DND-41 (cell line): ENCODE results near the gene TRMT10B.
"Not testable (repeated sequence)": the region's sequence is repeated elsewhere in the genome, so short reads cannot be mapped to it uniquely, and the experiment has no call there.

ENCODE experiments used
- ATAC-seq: fragments of 200-7000 bp; cut with Tn5 transposase; 3 replicates; pipeline ENCODE4 v1.9.1; 2021; ENCODE audit warnings: low read depth; ENCODE audit not compliant: insufficient read depth
- DNase-seq: peaks from one replicate; pipeline ENCODE4 v3.0.0-alpha.2; 2020
- H2AFZ ChIP-seq: 2 replicates; pipeline ENCODE4 v1.6.0; 2012; ENCODE audit warnings: low read depth, low read length
- H3K27ac ChIP-seq: 2 replicates; pipeline ENCODE4 v1.5.1; 2012; ENCODE audit warnings: low read length, inconsistent platforms
- H3K27me3 ChIP-seq: fragments of 200-600 bp; sonication (generic); 2 replicates; pipeline ENCODE4 v1.6.0; 2012; ENCODE audit warnings: low read length, mild to moderate bottlenecking, inconsistent platforms; ENCODE audit not compliant: insufficient read depth, poor library complexity
- H3K36me3 ChIP-seq: 2 replicates; pipeline ENCODE4 v1.5.1; 2012; ENCODE audit warnings: low read length, inconsistent platforms; ENCODE audit not compliant: insufficient read depth
- H3K4me1 ChIP-seq: 2 replicates; pipeline ENCODE4 v1.5.1; 2012; ENCODE audit warnings: mild to moderate bottlenecking, low read length; ENCODE audit not compliant: insufficient read depth
- H3K4me2 ChIP-seq: 2 replicates; pipeline ENCODE4 v1.6.0; 2012; ENCODE audit warnings: mild to moderate bottlenecking, moderate library complexity, low read length, inconsistent platforms; ENCODE audit not compliant: insufficient read depth
- H3K4me3 ChIP-seq, 2 experiments: fragments of 200-600 bp in 1 of 2; shearing (Covaris generic) in 1 of 2; 2 replicates each; pipeline ENCODE4 v1.5.1; 2012 to 2016; ENCODE audit warnings: inconsistent platforms in 2 of 2, low read length in 2 of 2, mild to moderate bottlenecking in 2 of 2, low read depth in 1 of 2, moderate library complexity in 1 of 2
- H3K79me2 ChIP-seq: 2 replicates; pipeline ENCODE4 v1.6.0; 2012; ENCODE audit warnings: low read length, inconsistent platforms; ENCODE audit not compliant: insufficient read depth
- H3K9ac ChIP-seq: 2 replicates; pipeline ENCODE4 v1.6.0; 2012; ENCODE audit warnings: low read depth, mild to moderate bottlenecking, inconsistent platforms, low read length, moderate library complexity
- H3K9me3 ChIP-seq: 2 replicates; pipeline ENCODE4 v1.5.1; 2012; ENCODE audit warnings: low read length, moderate library complexity, mild to moderate bottlenecking, inconsistent platforms; ENCODE audit not compliant: insufficient read depth, severe bottlenecking
- H4K20me1 ChIP-seq: 2 replicates; pipeline ENCODE4 v1.6.0; 2012; ENCODE audit warnings: low read length; ENCODE audit not compliant: insufficient read depth
- CTCF ChIP-seq: IDR thresholded peaks from 2 replicates; pipeline ENCODE4 v1.5.1; 2012; ENCODE audit warnings: borderline replicate concordance, low read length, moderate library complexity, mild to moderate bottlenecking; ENCODE audit not compliant: poor library complexity, severe bottlenecking; ENCODE audit errors: extremely low read depth
- EZH2 ChIP-seq: IDR thresholded peaks from 3 replicates; pipeline ENCODE4 v1.6.1; 2012; ENCODE audit warnings: borderline replicate concordance, low read depth, mild to moderate bottlenecking, moderate library complexity, low read length, inconsistent platforms; ENCODE audit not compliant: severe bottlenecking

The TRMT10B gene

GRCh38 chr9:37758747-37759146, 5.1 kb downstream of the TRMT10B start:
- H4K20me1 ChIP-seq, result no peaks in the 10 kb centered on the region
- no peak for ATAC-seq
- no peak overlapping the region for H2AFZ ChIP-seq
- peaks cover 14% of the 10 kb centered on the region for H3K4me1 ChIP-seq
- no peak overlapping the region for H3K27ac ChIP-seq
- no peak for TF ChIP-seq CTCF
- TF ChIP-seq EZH2, result no peak
- no peak overlapping the region for H3K4me2 ChIP-seq
- H3K27me3 ChIP-seq, result no peaks in the 10 kb centered on the region
- no peak overlapping the region for H3K4me3 ChIP-seq
- DNase-seq, result no peak
- peaks cover 18% of the 10 kb centered on the region for H3K79me2 ChIP-seq
- H3K9me3 ChIP-seq, result no peaks in the 10 kb centered on the region
- H3K9ac ChIP-seq, result no peak overlapping the region
- 0 out of 2 replicates have a peak, but pooled peaks cover 8% of the 10 kb centered on the region for H3K36me3 ChIP-seq

- Histone ChIP-seq H3K4me2 (no peak overlapping the region), H3K36me3 (peaks cover 12% of the 10 kb centered on the region; the same call in 1 of the 2 replicates), H3K79me2 (peaks cover 5% of the 10 kb centered on the region; the same call in 1 of the 2 replicates), H3K4me1 (no peaks in the 10 kb centered on the region; the same call in 1 of the 2 replicates), H3K9ac (no peak overlapping the region), H3K4me3 (no peak overlapping the region), H3K27me3 (no peaks in the 10 kb centered on the region), H4K20me1 (no peaks in the 10 kb centered on the region), H3K27ac (no peak overlapping the region), H3K9me3 (no peaks in the 10 kb centered on the region), H2AFZ (no peak overlapping the region)
- DNase-seq (no peak), ATAC-seq (no peak)
- TF ChIP-seq EZH2 (no peak), CTCF (no peak)
Observed at GRCh38 chr9:37760416-37761161, 7.0 kb downstream of the TRMT10B start.

GRCh38 chr9:37761511-37761910, 7.9 kb downstream of the TRMT10B start:
- TF ChIP-seq CTCF (no peak), EZH2 (no peak)
- Histone ChIP-seq H3K27me3 (no peaks in the 10 kb centered on the region), H3K79me2 (0 out of 2 replicates have a peak, but pooled peaks cover 3% of the 10 kb centered on the region), H3K36me3 (peaks cover 12% of the 10 kb centered on the region; the same call in 1 of the 2 replicates), H2AFZ (no peak overlapping the region), H4K20me1 (no peaks in the 10 kb centered on the region), H3K4me2 (no peak overlapping the region), H3K9me3 (no peaks in the 10 kb centered on the region), H3K4me3 (no peak overlapping the region), H3K4me1 (no peaks in the 10 kb centered on the region), H3K27ac (no peak overlapping the region), H3K9ac (no peak overlapping the region)
- ATAC-seq, result no peak
- DNase-seq, result no peak

GRCh38 chr9:37765263-37765662, 11.7 kb downstream of the TRMT10B start:
- H2AFZ ChIP-seq, H3K4me2 ChIP-seq, DNase-seq, ATAC-seq, H3K9me3 ChIP-seq, H3K4me1 ChIP-seq, H3K4me3 ChIP-seq, H3K27me3 ChIP-seq, H4K20me1 ChIP-seq, H3K27ac ChIP-seq, H3K9ac ChIP-seq, H3K79me2 ChIP-seq: not testable (repeated sequence)
- H3K36me3 ChIP-seq, result peaks cover 23% of the 10 kb centered on the region
